Left renal cortex interstitium (tissue), 4 donors: Measurements from ENCODE around the gene NXPE3. TPM values are rescaled to one million over a fixed set of nuclear protein-coding genes. Genes with fewer than 3 reads are reported as not detected.
"Not testable (repeated sequence)": the region's sequence is repeated elsewhere in the genome, so short reads cannot be mapped to it uniquely, and the experiment has no call there.

Experiments used
- DNase-seq, 4 donors: peaks; one replicate each; pipeline ENCODE4 v3.0.0-alpha.2; 2013; ENCODE audit warnings: low read depth in 4 of 4, low spot score in 2 of 4, missing footprints in 1 of 4
- polyA plus RNA-seq, 4 donors: library from polyadenylated mRNA; unstranded; fragments of 120-200 nt; gene quantifications; one replicate each; pipeline ENCODE4 v1.2.1, GENCODE V29; 2013; ENCODE audit not compliant: insufficient read length in 4 of 4

NXPE3 gene
- 1 to 10 TPM; 5.4 to 7.8 (median 6.6) TPM for polyA plus RNA-seq

DNA sequence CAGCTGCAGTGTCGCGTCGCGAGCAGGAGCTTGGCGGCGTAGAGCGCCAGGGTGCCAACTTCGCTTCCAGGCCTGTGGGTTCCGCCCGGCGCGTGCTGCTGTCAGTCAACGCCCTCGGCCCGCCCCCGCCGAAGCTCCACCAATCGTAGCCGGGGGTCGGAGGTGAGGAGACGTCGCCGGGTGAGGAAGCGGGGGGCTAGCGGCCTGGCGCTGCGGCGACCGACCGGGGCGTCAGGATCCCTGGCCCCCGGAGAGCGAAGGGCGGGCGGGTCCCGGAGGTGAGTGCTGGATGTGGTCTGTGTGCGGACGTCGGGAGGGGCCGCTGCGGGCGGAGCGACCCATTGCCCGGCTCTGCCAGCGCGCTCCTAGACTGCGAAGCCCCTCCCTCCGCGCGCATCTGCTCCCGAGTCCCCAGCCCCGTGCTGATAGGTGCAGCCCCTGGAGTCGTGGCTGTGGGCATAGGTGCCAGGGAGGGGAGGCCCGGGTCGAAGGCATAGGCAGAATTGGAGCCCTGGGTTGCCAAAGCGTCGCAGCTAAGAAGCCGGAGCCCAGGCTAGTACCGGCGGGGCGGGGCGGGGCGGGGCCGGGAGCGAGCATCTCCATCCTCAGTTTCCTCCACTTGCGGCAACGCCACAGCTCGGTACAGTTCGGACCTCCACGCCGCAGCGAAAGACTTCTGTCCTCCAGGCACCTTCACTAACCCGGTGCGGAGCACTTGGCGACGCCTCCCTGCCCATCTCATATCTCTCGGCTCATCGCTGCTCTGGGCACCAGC, at the start of gene NXPE3:
TSS of gene NXPE3 (plus strand) at position 165 of the 775 bp plus-strand sequence. CDS start 6,386 bp downstream, outside the sequence.
- peak; percentile 39 to 65 (median 57) for DNase-seq

- no peak for DNase-seq
Observed at GRCh38 chr3:101729586-101729985, 49.4 kb upstream of the NXPE3 start.

DNA sequence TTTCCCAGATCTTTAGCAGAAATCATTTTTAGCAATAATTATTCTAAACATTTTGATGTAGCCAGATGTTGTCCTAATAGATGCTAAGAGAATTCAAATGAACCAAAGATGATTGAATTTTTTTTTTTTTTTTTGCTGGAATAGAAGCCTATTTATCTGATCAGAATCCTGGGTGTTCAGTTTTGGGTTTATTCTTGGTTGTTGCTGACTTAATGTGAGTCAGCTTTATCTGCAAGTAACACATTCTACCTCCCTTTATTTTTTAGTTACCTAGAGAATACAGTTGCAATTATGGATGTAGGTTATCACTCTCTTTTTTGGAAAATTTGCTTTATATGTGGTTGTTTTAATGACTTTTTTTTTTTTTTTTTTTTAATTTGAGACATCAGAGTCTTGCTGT, 48.2 kb upstream of the NXPE3 start:
- no peak for DNase-seq

DNA sequence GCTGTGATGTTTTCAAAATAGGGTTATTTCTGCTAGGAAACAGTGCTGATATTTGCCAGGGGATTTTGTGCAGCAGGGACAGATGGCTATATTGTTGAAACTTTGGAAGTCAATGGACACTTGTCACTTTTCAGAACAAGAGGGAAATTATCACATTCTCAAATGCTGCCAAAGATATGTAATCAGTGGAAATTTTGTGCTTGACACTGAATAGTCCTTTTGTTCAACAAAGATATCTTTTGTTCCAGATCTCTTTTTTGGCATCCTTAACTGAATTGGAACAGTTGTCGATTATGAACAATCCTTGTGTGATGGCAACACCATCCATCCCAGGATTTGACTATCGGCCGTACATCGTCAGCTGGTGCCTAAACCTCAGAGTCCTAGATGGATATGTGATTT, 46.8 kb upstream of the NXPE3 start:
- no peak for DNase-seq

- no peak for DNase-seq
Observed at GRCh38 chr3:101735833-101736232, 43.2 kb upstream of the NXPE3 start.

DNA sequence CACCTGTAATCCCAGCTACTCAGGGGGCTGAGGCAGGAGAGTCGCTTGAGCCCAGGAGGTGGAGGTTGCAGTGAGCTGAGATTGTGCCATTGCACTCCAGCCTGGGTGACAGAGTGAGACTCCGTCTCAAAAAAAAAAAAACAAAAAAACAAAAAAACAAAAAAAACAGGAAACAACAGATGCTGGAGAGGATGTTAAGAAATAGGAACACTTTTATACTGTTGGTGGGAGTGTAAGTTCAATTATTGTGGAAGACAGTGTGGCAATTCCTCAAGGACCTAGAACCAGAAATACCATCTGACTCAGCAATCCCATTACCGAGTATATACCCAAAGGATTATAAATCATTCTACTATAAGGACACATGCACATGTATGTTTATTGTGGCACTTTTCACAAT, 37.1 kb upstream of the NXPE3 start:
- not testable (repeated sequence) for DNase-seq

DNA sequence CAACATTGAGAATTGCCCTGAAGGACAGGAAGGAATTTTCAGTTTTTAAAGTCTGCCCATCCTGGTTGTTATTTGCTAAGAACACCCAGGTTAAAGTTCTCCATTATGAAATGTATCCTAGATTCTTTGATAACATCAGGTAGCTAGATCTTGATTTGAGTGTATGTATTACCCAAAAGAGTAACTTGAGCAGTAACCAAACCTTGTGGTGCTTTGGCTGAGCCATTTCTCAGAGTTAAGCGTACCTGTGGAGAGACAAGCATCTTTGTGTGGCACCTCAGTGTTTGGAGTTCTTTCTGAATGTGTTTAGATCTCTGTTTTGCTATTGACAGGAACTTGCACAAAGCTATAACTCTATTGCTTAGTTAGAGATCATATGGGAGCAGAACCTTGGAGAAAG, 34.2 kb upstream of the NXPE3 start:
- no peak for DNase-seq

DNA sequence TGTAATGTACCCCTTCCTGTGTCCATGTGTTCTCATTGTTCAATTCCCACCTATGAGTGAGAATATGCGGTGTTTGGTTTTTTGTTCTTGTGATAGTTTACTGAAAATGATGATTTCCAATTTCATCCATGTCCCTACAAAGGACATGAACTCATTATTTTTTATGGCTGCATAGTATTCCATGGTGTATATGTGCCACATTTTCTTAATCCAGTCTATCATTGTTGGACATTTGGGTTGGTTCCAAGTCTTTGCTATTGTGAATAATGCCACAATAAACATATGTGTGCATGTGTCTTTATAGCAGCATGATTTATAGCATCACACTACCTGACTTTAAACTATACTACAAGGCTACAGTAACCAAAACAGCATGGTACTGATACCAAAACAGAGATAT, 33.1 kb upstream of the NXPE3 start:
- DNase-seq: not testable (repeated sequence)

GRCh38 chr3:101753386-101754113, 25.5 kb upstream of the NXPE3 start:
- not testable (repeated sequence) for DNase-seq

GRCh38 chr3:101758224-101758623, 20.8 kb upstream of the NXPE3 start:
- no peak for DNase-seq

GRCh38 chr3:101762041-101762646, 16.9 kb upstream of the NXPE3 start:
- DNase-seq: no peak

DNA sequence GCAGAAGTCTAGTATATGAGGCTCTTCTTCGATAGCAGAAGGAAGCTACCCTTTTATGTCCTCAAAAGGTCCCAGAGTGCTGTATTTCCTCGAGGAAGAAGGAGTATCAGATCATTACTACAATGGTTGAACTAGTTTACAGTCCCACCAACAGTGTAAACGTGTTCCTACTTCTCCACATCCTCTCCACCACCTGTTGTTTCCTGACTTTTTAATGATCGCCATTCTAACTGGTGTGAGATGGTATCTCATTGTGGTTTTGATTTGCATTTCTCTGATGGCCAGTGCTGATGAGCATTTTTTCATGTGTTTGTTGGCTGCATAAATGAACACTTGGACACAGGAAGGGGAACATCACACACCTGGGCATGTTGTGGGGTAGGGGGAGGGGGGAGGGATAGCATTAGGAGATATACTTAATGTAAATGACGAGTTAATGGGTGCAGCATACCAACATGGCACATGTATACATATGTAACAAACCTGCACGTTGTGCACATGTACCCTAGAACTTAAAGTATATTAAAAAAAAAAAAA, 1.2 kb upstream of the NXPE3 start:
- not testable (repeated sequence) for DNase-seq

DNA sequence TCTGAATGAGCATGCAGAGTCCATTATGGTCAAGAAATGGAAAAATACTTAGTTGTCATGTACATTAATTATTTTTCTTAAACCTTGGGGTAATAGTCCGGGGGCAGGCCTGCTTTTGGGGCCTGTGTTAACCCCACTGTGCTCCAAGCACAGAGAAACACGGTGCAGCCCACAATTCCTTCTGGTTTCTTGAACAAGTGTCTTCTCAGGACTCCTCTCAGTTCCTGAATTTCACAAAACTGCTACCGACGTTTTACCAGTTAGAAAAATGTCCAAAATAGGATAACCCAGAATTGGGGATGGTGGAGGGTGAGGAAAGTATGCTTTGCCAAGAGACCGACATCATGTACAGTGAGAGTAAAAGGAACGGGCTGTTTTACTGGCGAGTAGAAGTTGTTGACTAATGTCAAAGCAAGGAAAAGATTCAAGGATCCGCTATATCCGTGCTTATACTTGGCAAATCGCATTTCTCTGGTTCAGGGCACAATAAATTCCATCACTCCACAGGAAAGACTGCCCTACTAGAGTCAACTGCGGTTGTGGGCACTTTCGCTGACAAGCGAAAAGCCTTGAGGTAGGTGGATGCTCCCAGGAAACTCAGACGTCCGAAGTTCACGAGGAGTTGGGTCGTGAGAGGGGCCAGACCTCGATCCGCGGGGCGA, 495 bp upstream of the NXPE3 start:
- no peak for DNase-seq

DNA sequence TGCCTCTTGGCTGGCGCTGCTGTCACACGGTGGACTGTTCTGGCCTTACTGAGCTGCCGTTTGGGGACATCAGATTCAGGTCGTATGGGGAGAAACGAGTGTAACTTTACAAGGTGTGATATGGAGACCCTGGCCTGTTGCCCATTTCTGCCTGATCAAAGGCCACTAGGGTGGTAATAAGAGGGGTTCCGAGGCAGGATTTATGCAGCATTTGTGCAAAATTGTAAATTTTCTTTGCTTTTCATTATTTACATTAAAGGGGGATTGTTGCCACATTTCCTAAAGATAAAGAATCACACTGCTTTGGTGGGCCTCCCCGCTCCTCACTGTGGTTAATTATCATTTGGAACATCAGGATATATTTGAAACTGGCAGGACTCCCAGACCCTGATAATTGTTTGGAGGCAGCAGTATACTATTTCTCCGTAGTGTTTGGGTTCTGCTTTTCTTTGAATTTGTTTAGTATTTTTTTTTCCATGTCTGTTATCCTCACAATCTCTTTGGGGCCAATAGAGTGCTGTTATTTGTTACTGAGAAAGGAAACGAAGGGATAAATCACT, 891 bp downstream of the NXPE3 start:
- peak in 1 of 4 donors; percentile 10 for DNase-seq

DNA sequence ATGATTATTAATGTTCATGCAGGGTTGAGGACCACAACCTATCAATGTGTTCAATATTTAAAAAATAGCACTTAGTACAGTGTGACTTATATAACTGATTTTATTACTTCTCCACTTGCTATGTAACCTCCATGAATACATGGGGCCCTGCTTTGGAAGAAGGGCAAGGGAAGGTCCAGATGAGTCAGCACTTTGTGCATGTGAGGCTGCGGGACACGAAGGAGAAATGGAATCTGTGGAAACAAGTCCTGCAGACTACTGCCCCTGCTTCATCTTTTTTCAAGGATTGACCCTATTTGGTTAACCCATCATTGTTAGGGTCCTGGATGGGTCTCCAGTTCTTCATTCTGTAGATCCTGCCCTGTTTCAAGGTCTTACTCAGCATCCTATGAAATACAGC, 1.6 kb downstream of the NXPE3 start:
- DNase-seq: no peak

GRCh38 chr3:101781166-101781565, 2.2 kb downstream of the NXPE3 start:
- no peak for DNase-seq

DNA sequence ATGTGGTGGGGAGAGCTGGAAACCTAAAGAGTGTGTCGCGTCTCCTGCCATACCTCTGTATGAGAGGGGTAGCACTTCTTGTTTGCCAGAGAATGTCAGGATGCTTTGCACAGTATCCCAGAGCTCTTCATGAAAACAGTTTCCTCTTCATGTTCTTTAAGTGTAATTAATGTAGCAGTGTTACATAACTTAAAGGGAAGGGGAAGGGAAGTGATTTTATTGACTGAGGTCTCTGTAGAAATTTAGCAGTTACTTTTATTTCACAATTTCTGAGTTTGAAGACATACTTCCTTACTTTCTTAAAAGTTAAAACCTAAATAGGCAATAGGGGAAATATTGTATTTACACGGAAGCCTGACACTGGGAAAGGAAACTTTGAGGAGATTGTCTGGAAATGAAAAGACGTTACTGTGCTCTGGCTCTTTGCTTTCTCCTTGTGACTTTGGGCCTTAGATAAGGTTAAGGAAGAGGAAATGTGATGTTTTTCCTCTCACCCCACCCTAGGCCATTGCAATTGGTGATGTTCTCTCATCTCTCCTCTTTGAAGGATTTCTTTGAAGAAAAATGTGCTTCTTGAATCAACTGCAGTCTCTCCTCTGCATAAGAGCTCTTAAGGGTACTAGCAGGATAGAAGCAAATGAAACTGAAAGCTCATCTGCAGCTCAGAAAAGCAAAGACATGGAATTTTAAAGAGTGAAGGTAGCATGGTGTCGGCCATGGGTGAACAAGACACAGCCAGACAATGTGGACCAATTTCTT, 6.0 kb downstream of the NXPE3 start:
- no peak for DNase-seq

DNA sequence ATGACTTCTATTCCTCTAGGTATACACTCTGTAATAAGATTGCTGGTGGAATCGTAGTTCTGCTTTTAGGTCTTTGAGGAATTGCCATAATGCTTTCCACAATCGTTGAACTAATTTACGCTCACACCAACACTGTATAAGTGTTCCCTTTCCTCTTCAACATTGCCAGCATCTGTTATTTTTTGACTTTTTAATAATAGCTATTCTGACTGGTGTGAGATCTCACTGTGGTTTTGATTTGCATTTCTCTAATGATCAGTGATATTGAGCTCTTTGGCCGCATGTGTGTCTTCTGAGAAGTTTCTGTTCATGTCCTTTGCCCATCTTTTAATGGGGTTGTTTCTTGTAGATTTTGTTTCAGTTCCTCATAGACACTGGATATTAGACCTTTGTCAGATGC, 12.8 kb downstream of the NXPE3 start:
- DNase-seq: no peak

GRCh38 chr3:101796077-101796680, 17.2 kb downstream of the NXPE3 start:
- no peak for DNase-seq
